ENCODE results near the gene FGF9.

DNA sequence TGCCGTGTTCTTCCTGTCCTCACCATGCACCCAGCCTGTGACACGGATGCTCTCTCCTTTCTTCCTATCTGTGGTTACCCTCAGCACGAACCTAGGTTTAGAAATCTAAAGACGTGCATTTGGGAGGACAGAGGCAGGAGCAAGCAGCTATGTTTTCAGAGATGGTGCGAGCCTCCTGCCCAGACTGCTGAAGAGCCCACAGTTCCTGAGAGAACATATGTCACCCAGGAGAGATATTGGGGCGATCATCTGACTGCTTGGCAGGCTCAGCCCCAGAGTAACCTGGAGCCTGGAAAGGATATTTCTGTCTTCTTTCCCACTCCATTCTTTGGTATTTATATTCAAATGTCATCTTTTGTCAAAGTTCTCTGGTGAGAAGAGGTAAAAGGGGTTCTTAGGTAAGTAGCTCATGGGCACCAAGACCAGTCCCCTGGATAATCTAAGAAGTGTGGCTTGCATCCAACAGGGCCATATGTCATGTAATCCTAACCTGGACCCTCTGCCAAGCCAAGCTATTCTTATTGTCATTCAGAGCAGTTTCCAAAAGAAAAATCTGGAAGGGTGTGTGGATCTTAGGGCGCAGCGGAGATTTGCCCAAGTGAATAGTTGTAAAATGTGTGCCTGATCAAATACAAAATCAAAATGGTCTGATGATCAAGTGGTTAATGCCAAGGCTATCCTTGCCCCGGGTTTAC is 59.5 kb downstream of the FGF9 start:
- TF ChIP-seq, protein P1, sequence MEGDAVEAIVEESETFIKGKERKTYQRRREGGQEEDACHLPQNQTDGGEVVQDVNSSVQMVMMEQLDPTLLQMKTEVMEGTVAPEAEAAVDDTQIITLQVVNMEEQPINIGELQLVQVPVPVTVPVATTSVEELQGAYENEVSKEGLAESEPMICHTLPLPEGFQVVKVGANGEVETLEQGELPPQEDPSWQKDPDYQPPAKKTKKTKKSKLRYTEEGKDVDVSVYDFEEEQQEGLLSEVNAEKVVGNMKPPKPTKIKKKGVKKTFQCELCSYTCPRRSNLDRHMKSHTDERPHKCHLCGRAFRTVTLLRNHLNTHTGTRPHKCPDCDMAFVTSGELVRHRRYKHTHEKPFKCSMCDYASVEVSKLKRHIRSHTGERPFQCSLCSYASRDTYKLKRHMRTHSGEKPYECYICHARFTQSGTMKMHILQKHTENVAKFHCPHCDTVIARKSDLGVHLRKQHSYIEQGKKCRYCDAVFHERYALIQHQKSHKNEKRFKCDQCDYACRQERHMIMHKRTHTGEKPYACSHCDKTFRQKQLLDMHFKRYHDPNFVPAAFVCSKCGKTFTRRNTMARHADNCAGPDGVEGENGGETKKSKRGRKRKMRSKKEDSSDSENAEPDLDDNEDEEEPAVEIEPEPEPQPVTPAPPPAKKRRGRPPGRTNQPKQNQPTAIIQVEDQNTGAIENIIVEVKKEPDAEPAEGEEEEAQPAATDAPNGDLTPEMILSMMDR (IDR thresholded peaks at IDR 0.05 in 8 of 11, conservative IDR thresholded peaks at IDR 0.05 in 3 of 11), result no peak
- TF ChIP-seq POLR2A (IDR thresholded peaks at IDR 0.05) (no peak), POLR2AphosphoS5 (IDR thresholded peaks at IDR 0.05) (no peak)

Measured in spleen (tissue), 7 donors.